CD14-positive monocyte (primary cell): ENCODE results near the gene POU6F2. TPM values are rescaled to one million over a fixed set of nuclear protein-coding genes. Genes with fewer than 3 reads are reported as not detected.

Experiments
- DNase-seq, 3 donors: peaks; one replicate each; pipeline ENCODE4 v3.0.0-alpha.2; 2011 to 2022
- H2AFZ ChIP-seq: 2 replicates; pipeline ENCODE4 v1.6.0; 2012; ENCODE audit warnings: mild to moderate bottlenecking, low read depth, low read length, inconsistent platforms; ENCODE audit not compliant: insufficient read depth, poor library complexity, severe bottlenecking
- H3K27ac ChIP-seq, 2 donors: 1 replicate in 1 of 2; 2 replicates in 1 of 2; pipeline ENCODE4 v1.5.1; 2012 to 2013; ENCODE audit warnings: low read length in 2 of 2, control low read depth in 1 of 2, inconsistent platforms in 1 of 2, low read depth in 1 of 2, mild to moderate bottlenecking in 1 of 2
- H3K27me3 ChIP-seq, 2 donors: one replicate each; pipeline versions ENCODE4 v1.6.0 to v1.6.1; 2011 to 2013; ENCODE audit warnings: low read length in 2 of 2; ENCODE audit not compliant: control insufficient read depth in 2 of 2, insufficient read depth in 2 of 2
- H3K36me3 ChIP-seq, 2 donors: replicated peaks in 1 of 2; 1 replicate in 1 of 2; 2 replicates in 1 of 2; pipeline versions ENCODE4 v1.5.1 to v1.6.1; 2012 to 2013; ENCODE audit warnings: low read length in 2 of 2, control low read depth in 1 of 2, inconsistent platforms in 1 of 2, mild to moderate bottlenecking in 1 of 2; ENCODE audit not compliant: insufficient read depth in 2 of 2, control insufficient read depth in 1 of 2
- H3K4me1 ChIP-seq, 2 donors: 1 replicate in 1 of 2; 2 replicates in 1 of 2; pipeline versions ENCODE4 v1.5.1 to v1.6.1; 2012 to 2013; ENCODE audit warnings: low read length in 2 of 2, control low read depth in 1 of 2, inconsistent platforms in 1 of 2, mild to moderate bottlenecking in 1 of 2, moderate library complexity in 1 of 2; ENCODE audit not compliant: insufficient read depth in 2 of 2, control insufficient read depth in 1 of 2
- H3K4me2 ChIP-seq: replicated peaks from 2 replicates; pipeline ENCODE3; 2012; ENCODE audit warnings: low read length, moderate library complexity, mild to moderate bottlenecking; ENCODE audit not compliant: poor library complexity, severe bottlenecking; ENCODE audit errors: extremely low read depth
- H3K4me3 ChIP-seq, 3 experiments: fragments of 200-600 bp in 1 of 3; sonication (generic) in 1 of 3; replicated peaks in 1 of 3; 1 replicate in 2 of 3; 2 replicates in 1 of 3; pipeline ENCODE4 v1.5.1; 2011 to 2013; ENCODE audit warnings: low read length in 3 of 3, mild to moderate bottlenecking in 3 of 3, control low read depth in 2 of 3, low read depth in 2 of 3, inconsistent platforms in 1 of 3, moderate library complexity in 1 of 3
- H3K79me2 ChIP-seq: 2 replicates; pipeline ENCODE4 v1.6.0; 2012; ENCODE audit warnings: mild to moderate bottlenecking, control low read depth, inconsistent platforms, low read length, moderate library complexity; ENCODE audit not compliant: insufficient read depth
- H3K9ac ChIP-seq: 2 replicates; pipeline ENCODE4 v1.6.0; 2017; ENCODE audit warnings: low read length, mild to moderate bottlenecking; ENCODE audit not compliant: insufficient read depth, poor library complexity, severe bottlenecking
- H3K9me3 ChIP-seq, 2 donors: replicated peaks in 1 of 2; 1 replicate in 1 of 2; 2 replicates in 1 of 2; pipeline versions ENCODE4 v1.5.1 to v1.6.1; 2012 to 2013; ENCODE audit warnings: low read length in 2 of 2, control low read depth in 1 of 2; ENCODE audit not compliant: control insufficient read depth in 1 of 2, insufficient read depth in 1 of 2
- H4K20me1 ChIP-seq: 2 replicates; pipeline ENCODE4 v1.6.0; 2012; ENCODE audit warnings: mild to moderate bottlenecking, low read length, control low read depth, moderate library complexity; ENCODE audit not compliant: insufficient read depth
- H3K27ac Mint-ChIP-seq, 7 donors: one replicate each; pipeline ENCODE4 v1.8.0; 2020; ENCODE audit warnings: mild to moderate bottlenecking in 7 of 7, mixed read lengths in 7 of 7, moderate library complexity in 6 of 7, inconsistent platforms in 2 of 7
- H3K27me3 Mint-ChIP-seq, 3 donors: one replicate each; pipeline ENCODE4 v1.8.0; 2021 to 2022; ENCODE audit warnings: low read depth in 3 of 3, mild to moderate bottlenecking in 3 of 3, mixed read lengths in 3 of 3, moderate library complexity in 3 of 3, inconsistent platforms in 1 of 3
- H3K36me3 Mint-ChIP-seq, 2 donors: one replicate each; pipeline ENCODE4 v1.8.0; 2020; ENCODE audit warnings: mixed read lengths in 2 of 2, inconsistent platforms in 1 of 2, mild to moderate bottlenecking in 1 of 2
- H3K4me1 Mint-ChIP-seq: one replicate; pipeline ENCODE4 v1.8.0; 2020; ENCODE audit warnings: mild to moderate bottlenecking, mixed read lengths
- H3K4me3 Mint-ChIP-seq, 2 donors: one replicate each; pipeline ENCODE4 v1.8.0; 2020; ENCODE audit warnings: mild to moderate bottlenecking in 2 of 2, mixed read lengths in 2 of 2, moderate library complexity in 1 of 2
- H3K9me3 Mint-ChIP-seq, 7 donors: one replicate each; pipeline ENCODE4 v1.8.0; 2020 to 2022; ENCODE audit warnings: mixed read lengths in 7 of 7, mild to moderate bottlenecking in 6 of 7, moderate library complexity in 6 of 7, inconsistent platforms in 2 of 7
- CTCF ChIP-seq: fragments of 200-600 bp; IDR thresholded peaks from one replicate; pipeline ENCODE4 v1.8.0; 2022; ENCODE audit warnings: antibody characterized with exemption, mild to moderate bottlenecking
- WGBS: methylation state at CpG from one replicate; pipeline ENCODE4 v1.1.5; 2013; ENCODE audit warnings: missing lambda C conversion rate; ENCODE audit not compliant: insufficient coverage; 5-methylcytosine and 5-hydroxymethylcytosine counted together
- intact Hi-C, 2 donors: fragments of 100-400 bp; cut with micrococcal nuclease; formaldehyde crosslinking; loops; one replicate each; pipeline versions ENCODE4 v1.15.0 to v1.15.1; 2023
- polyA plus RNA-seq, 3 donors: library from polyadenylated mRNA; depleted of rRNA in 1 of 3; unstranded in 2 of 3; stranded (reverse) in 1 of 3; fragments of 300-500 nt in 2 of 3; fragments of >200 nt in 1 of 3; fragmentation: Illumina TruSeq in 2 of 3; gene quantifications; 1 replicate in 2 of 3; 2 replicates in 1 of 3; pipeline ENCODE4 v1.2.3, GENCODE V29; 2012 to 2021

The POU6F2 gene
- polyA plus RNA-seq, 3 donors, result not detected

GRCh38 chr7:39022796-39023195 is 45.1 kb downstream of the POU6F2 start:
- H4K20me1 ChIP-seq, result no peaks in the 10 kb centered on the region
- H3K4me3 ChIP-seq, result no peak overlapping the region
- Mint-ChIP-seq H3K27me3 (no peaks in the 10 kb centered on the region), H3K4me1 (no peaks in the 10 kb centered on the region), H3K27ac (no peak overlapping the region), H3K9me3 (peaks cover 0 to 8% (median 2%) of the 10 kb centered on the region in 7 donors), H3K4me3 (no peak overlapping the region), H3K36me3 (no peaks in the 10 kb centered on the region)
- TF ChIP-seq CTCF, result no peak
- H3K9ac ChIP-seq, result no peak overlapping the region
- H3K79me2 ChIP-seq, result no peaks in the 10 kb centered on the region
- no peak overlapping the region for H3K27ac ChIP-seq
- intact Hi-C loops, result no loop called here
- H3K36me3 ChIP-seq, result no peaks in the 10 kb centered on the region
- no peaks in the 10 kb centered on the region for H3K4me1 ChIP-seq
- no peaks in the 10 kb centered on the region for H3K9me3 ChIP-seq
- no peak overlapping the region for H3K4me2 ChIP-seq
- no peak for DNase-seq
- H3K27me3 ChIP-seq, result no peaks in the 10 kb centered on the region
- no CpG with 5 or more reads among the region's 2 CpGs for WGBS
- no peak overlapping the region for H2AFZ ChIP-seq

- Histone ChIP-seq H3K4me1 (no peaks in the 10 kb centered on the region), H4K20me1 (no peaks in the 10 kb centered on the region), H3K9me3 (no peaks in the 10 kb centered on the region), H3K36me3 (no peaks in the 10 kb centered on the region), H3K9ac (no peak overlapping the region), H3K27ac (no peak overlapping the region), H3K79me2 (no peaks in the 10 kb centered on the region), H3K4me2 (no peak overlapping the region), H3K4me3 (no peak overlapping the region), H3K27me3 (no peaks in the 10 kb centered on the region), H2AFZ (no peak overlapping the region)
- Mint-ChIP-seq H3K27ac (no peak overlapping the region), H3K9me3 (peaks cover 0 to 5% (median 1%) of the 10 kb centered on the region in 7 donors), H3K27me3 (no peaks in the 10 kb centered on the region), H3K4me3 (no peak overlapping the region), H3K4me1 (no peaks in the 10 kb centered on the region), H3K36me3 (no peaks in the 10 kb centered on the region)
- DNase-seq, result no peak
- intact Hi-C loops, result no loop called here
- TF ChIP-seq CTCF, result no peak
- 80% methylated on average over 1 of the region's 4 CpGs for WGBS
These were observed 49.8 kb downstream of the POU6F2 start for GRCh38 chr7:39027491-39027890.
